ENCODE results near the gene TRIO.

DNA sequence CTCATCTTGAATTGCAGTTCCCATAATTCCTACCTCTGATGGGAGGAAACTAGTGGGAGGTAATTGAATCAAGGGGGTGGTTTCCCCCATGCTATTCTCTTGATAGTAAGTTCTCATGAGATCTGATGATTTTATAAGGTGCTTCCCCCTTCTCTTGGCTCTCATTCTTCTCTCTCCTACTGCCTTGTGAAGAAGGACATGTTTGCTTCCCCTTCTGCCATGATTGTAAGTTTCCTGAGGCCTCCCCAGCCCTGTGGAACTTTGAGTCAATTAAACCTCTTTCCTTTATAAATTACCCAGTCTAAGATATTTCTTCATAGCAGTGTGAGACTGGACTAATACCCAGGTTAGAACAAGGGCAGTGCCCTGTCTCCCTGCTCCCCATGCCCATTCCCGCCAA lies 7.5 kb upstream of the TRIO start:
- no peak for TF ChIP-seq CREB1 (IDR thresholded peaks at IDR 0.05)
- TF ChIP-seq EZH2 (IDR thresholded peaks at IDR 0.05; ENCODE audit: low read depth, low read length, severe bottlenecking): no peak
- TF ChIP-seq, protein P1, sequence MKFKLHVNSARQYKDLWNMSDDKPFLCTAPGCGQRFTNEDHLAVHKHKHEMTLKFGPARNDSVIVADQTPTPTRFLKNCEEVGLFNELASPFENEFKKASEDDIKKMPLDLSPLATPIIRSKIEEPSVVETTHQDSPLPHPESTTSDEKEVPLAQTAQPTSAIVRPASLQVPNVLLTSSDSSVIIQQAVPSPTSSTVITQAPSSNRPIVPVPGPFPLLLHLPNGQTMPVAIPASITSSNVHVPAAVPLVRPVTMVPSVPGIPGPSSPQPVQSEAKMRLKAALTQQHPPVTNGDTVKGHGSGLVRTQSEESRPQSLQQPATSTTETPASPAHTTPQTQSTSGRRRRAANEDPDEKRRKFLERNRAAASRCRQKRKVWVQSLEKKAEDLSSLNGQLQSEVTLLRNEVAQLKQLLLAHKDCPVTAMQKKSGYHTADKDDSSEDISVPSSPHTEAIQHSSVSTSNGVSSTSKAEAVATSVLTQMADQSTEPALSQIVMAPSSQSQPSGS (IDR thresholded peaks at IDR 0.05; ENCODE audit: low read length): no peak
- TF ChIP-seq USF2 (IDR thresholded peaks at IDR 0.05; ENCODE audit: low read length): no peak
- no peak for TF ChIP-seq BACH1 (IDR thresholded peaks at IDR 0.05; ENCODE audit: low read length)
- TF ChIP-seq, protein P2, sequence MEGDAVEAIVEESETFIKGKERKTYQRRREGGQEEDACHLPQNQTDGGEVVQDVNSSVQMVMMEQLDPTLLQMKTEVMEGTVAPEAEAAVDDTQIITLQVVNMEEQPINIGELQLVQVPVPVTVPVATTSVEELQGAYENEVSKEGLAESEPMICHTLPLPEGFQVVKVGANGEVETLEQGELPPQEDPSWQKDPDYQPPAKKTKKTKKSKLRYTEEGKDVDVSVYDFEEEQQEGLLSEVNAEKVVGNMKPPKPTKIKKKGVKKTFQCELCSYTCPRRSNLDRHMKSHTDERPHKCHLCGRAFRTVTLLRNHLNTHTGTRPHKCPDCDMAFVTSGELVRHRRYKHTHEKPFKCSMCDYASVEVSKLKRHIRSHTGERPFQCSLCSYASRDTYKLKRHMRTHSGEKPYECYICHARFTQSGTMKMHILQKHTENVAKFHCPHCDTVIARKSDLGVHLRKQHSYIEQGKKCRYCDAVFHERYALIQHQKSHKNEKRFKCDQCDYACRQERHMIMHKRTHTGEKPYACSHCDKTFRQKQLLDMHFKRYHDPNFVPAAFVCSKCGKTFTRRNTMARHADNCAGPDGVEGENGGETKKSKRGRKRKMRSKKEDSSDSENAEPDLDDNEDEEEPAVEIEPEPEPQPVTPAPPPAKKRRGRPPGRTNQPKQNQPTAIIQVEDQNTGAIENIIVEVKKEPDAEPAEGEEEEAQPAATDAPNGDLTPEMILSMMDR (IDR thresholded peaks at IDR 0.05; ENCODE audit: control extremely low read depth in 1 of 3, insufficient read depth in 1 of 3, low read depth in 1 of 3, low read length in 3 of 3): no peak
- no peak for TF ChIP-seq CBX5 (IDR thresholded peaks at IDR 0.05; ENCODE audit: low read depth, low read length)
- no peak for TF ChIP-seq TBP (IDR thresholded peaks at IDR 0.05; ENCODE audit: low read depth, low read length)
- TF ChIP-seq ASH2L (IDR thresholded peaks at IDR 0.05; ENCODE audit: low read length): no peak
- no peak for TF ChIP-seq SIN3A (conservative IDR thresholded peaks at IDR 0.05 in 1 of 2, IDR thresholded peaks at IDR 0.05 in 1 of 2; ENCODE audit: low read depth in 1 of 2, low read length in 2 of 2)
